Measurements from ENCODE around the gene ZDHHC22.

DNA sequence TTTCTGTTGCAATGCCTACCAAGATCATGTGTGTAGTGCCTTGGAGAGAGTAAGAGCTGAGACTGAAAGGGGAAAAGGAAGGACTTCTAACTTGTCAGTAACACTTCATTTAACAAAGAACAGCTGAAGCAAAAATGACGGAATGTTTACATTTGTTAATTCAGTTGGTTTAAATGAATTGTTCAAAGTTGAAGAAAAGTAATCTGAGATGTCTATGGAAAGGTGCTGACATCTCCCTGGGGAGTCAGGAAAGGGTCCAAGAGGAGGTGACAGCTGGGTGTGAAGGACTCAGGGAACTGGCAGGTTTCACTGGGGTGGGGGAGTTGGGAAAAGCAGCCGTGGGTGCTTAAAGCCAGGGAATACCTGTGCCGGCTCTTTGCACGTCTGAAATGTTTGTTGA, 47.9 kb upstream of the ZDHHC22 start:
- TF ChIP-seq CTCF (IDR thresholded peaks at IDR 0.05; ENCODE audit: insufficient read depth, low read length) (no peak), POLR2AphosphoS5 (IDR thresholded peaks at IDR 0.05; ENCODE audit: low read depth) (no peak), GABPA (IDR thresholded peaks at IDR 0.05; ENCODE audit: low read depth) (no peak), REST (IDR thresholded peaks at IDR 0.05; ENCODE audit: insufficient replicate concordance, low read depth) (no peak)
